ENCODE data around the gene WASL.
"Not testable (repeated sequence)": the region's sequence is repeated elsewhere in the genome, so short reads cannot be mapped to it uniquely, and the experiment has no call there.

DNA sequence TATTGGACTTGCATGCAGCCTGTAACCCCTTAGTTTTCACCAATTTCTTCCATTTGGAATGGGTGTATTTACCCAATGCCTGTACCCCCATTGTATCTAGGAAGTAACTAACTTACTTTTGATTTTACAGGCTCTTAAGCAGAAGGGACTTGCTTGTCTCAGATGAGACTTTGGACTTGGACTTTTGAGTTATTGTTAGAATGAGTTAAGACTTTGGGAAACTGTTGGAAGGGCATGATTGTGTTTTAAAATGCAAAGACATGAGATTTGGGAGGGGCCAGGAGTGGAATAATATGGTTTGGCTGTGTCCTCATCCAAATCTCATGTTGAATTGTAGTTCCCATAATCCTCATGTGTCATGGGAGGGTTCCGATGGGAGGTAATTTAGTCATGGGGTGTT, 46.3 kb upstream of the WASL start:
- TF ChIP-seq, protein P1, sequence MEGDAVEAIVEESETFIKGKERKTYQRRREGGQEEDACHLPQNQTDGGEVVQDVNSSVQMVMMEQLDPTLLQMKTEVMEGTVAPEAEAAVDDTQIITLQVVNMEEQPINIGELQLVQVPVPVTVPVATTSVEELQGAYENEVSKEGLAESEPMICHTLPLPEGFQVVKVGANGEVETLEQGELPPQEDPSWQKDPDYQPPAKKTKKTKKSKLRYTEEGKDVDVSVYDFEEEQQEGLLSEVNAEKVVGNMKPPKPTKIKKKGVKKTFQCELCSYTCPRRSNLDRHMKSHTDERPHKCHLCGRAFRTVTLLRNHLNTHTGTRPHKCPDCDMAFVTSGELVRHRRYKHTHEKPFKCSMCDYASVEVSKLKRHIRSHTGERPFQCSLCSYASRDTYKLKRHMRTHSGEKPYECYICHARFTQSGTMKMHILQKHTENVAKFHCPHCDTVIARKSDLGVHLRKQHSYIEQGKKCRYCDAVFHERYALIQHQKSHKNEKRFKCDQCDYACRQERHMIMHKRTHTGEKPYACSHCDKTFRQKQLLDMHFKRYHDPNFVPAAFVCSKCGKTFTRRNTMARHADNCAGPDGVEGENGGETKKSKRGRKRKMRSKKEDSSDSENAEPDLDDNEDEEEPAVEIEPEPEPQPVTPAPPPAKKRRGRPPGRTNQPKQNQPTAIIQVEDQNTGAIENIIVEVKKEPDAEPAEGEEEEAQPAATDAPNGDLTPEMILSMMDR (IDR thresholded peaks at IDR 0.05; ENCODE audit: poor library complexity, severe bottlenecking) = not testable (repeated sequence)
- not testable (repeated sequence) for TF ChIP-seq POLR2AphosphoS5 (IDR thresholded peaks at IDR 0.05)

Measured in neural cell (in vitro differentiated cells).